ENCODE results near the gene TOLLIP.

TOLLIP gene

DNA sequence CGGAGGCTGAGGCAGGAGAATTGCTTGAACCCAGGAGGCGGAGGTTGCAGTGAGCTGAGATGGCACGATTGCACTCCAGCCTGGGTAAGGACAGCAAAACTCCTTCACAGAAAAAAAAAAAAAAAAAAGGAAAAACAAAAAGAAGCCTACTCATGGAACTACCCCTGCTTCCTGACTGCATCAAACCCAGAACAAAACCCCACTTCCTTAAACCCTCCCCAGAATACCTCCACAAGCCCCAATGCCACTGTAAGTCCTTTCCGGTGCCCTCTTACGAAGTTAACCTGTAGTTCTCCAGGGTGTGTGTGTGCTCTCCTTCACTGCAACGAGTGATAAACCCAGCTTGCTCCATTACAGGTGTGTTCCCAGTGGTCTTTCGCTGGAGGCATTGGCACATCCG, 8.6 kb upstream of the TOLLIP start:
- no peak for DNase-seq (ENCODE audit: low spot score)
- in situ Hi-C loops (cut with MboI; ENCODE audit: low pct_unique_long_range_greater_than_20kb, low sequenced_read_pairs, unreplicated experiment): no loop called here
- TF ChIP-seq, protein P1, sequence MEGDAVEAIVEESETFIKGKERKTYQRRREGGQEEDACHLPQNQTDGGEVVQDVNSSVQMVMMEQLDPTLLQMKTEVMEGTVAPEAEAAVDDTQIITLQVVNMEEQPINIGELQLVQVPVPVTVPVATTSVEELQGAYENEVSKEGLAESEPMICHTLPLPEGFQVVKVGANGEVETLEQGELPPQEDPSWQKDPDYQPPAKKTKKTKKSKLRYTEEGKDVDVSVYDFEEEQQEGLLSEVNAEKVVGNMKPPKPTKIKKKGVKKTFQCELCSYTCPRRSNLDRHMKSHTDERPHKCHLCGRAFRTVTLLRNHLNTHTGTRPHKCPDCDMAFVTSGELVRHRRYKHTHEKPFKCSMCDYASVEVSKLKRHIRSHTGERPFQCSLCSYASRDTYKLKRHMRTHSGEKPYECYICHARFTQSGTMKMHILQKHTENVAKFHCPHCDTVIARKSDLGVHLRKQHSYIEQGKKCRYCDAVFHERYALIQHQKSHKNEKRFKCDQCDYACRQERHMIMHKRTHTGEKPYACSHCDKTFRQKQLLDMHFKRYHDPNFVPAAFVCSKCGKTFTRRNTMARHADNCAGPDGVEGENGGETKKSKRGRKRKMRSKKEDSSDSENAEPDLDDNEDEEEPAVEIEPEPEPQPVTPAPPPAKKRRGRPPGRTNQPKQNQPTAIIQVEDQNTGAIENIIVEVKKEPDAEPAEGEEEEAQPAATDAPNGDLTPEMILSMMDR (IDR thresholded peaks at IDR 0.05; ENCODE audit: extremely low read depth, insufficient read depth, missing control alignments): no peak

- no peak for DNase-seq (ENCODE audit: low spot score)
- in situ Hi-C loops (cut with MboI; ENCODE audit: low pct_unique_long_range_greater_than_20kb, low sequenced_read_pairs, unreplicated experiment): no loop called here
- TF ChIP-seq, protein P1 (IDR thresholded peaks at IDR 0.05; ENCODE audit: extremely low read depth, insufficient read depth, missing control alignments): no peak
Measured at GRCh38 chr11:1317432-1317831, 8.0 kb upstream of the TOLLIP start.

- in situ Hi-C loops (cut with MboI; ENCODE audit: low pct_unique_long_range_greater_than_20kb, low sequenced_read_pairs, unreplicated experiment): no loop called here
- TF ChIP-seq, protein P1 (IDR thresholded peaks at IDR 0.05; ENCODE audit: extremely low read depth, insufficient read depth, missing control alignments): no peak
- peak; percentile 41 for DNase-seq (ENCODE audit: low spot score)
Measured at GRCh38 chr11:1310772-1311468, 1.5 kb upstream of the TOLLIP start.

- in situ Hi-C loops (cut with MboI; ENCODE audit: low pct_unique_long_range_greater_than_20kb, low sequenced_read_pairs, unreplicated experiment): no loop called here
- no peak for DNase-seq (ENCODE audit: low spot score)
- TF ChIP-seq, protein P1 (IDR thresholded peaks at IDR 0.05; ENCODE audit: extremely low read depth, insufficient read depth, missing control alignments): no peak
Measured at GRCh38 chr11:1310318-1310687, 871 bp upstream of the TOLLIP start.

- TF ChIP-seq, protein P1 (IDR thresholded peaks at IDR 0.05; ENCODE audit: extremely low read depth, insufficient read depth, missing control alignments): no peak
- in situ Hi-C loops (cut with MboI; ENCODE audit: low pct_unique_long_range_greater_than_20kb, low sequenced_read_pairs, unreplicated experiment): no loop called here
- no peak for DNase-seq (ENCODE audit: low spot score)
Measured at GRCh38 chr11:1308743-1309497, 512 bp downstream of the TOLLIP start.

DNA sequence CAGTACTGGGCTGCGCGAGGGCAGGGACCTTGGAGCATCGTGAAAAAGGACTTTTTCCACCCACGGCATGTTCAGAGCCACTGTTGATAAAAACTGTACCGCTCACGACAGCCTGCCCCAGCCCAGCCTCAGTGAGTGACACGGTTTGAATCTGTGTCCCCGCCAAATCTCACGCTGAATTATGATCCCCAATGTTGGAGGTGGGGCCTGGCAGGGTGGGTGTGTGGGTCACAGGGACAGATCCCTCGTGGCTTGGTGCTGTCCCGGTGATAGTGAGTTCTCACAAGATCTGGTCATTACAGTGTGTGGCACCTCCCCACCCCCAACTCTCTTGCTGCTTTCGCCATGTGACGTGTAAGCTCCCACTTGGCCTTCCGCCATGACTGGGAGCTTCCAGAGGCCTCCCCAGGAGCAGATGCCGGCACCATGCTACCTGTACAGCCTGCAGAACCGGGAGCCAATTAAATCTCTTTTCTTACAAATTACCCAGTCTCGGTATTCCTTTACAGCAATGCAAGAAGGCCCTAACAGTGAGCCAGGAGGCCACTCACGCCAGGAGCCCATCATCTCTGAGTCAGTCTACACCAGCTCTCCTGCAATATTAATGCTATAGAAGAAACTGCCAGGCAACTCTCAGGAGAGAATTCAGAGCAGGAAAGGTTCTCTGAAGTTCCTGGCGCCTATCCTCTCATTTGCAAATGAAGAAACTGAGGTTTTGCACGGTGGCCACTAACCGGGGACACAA, 1.3 kb downstream of the TOLLIP start:
- DNase-seq (ENCODE audit: low spot score): peak; percentile 17
- in situ Hi-C loops (cut with MboI; ENCODE audit: low pct_unique_long_range_greater_than_20kb, low sequenced_read_pairs, unreplicated experiment): no loop called here
- TF ChIP-seq, protein P1 (IDR thresholded peaks at IDR 0.05; ENCODE audit: extremely low read depth, insufficient read depth, missing control alignments): no peak

Measured in GM13977 (cell line).